CD4-positive, alpha-beta memory T cell (primary cell): ENCODE data around the gene CT45A7. TPM values are rescaled to one million over a fixed set of nuclear protein-coding genes. Genes with fewer than 3 reads are reported as not detected.
"Not testable (repeated sequence)": the region's sequence is repeated elsewhere in the genome, so short reads cannot be mapped to it uniquely, and the experiment has no call there.

Experiments
- CTCF ChIA-PET: fragments of 350-600 bp; sonication (Branson Sonifier 250); formaldehyde crosslinking; loops from one replicate; lab custom pipeline; 2021; ENCODE audit warnings: inconsistent platforms; ENCODE audit not compliant: partially characterized antibody; lab: Charles Lee
- POLR2A ChIA-PET: fragments of 350-600 bp; sonication (Branson Sonifier 250); formaldehyde crosslinking; loops from one replicate; lab custom pipeline; 2021; ENCODE audit not compliant: partially characterized antibody; lab: Charles Lee
- DNase-seq, 5 donors: peaks; one replicate each; pipeline versions ENCODE4 v3.0.0 to v3.0.0-alpha.2; 2020 to 2022; ENCODE audit warnings: mixed read lengths in 1 of 5
- H3K27ac ChIP-seq: one replicate; pipeline ENCODE4 v1.7.0; 2013; ENCODE audit warnings: low read depth, low read length
- H3K27me3 ChIP-seq: 2 replicates; pipeline ENCODE4 v1.7.0; 2013; ENCODE audit warnings: mild to moderate bottlenecking, low read length, moderate library complexity; ENCODE audit not compliant: insufficient read depth
- H3K36me3 ChIP-seq: 2 replicates; pipeline ENCODE4 v1.7.0; 2013; ENCODE audit warnings: mild to moderate bottlenecking, low read length, moderate library complexity; ENCODE audit not compliant: insufficient read depth
- H3K4me1 ChIP-seq: 2 replicates; pipeline ENCODE4 v1.7.0; 2013; ENCODE audit warnings: mild to moderate bottlenecking, low read length, moderate library complexity; ENCODE audit not compliant: insufficient read depth
- H3K4me3 ChIP-seq, 2 donors: one replicate each; pipeline ENCODE4 v1.7.0; 2013; ENCODE audit warnings: low read length in 2 of 2, mild to moderate bottlenecking in 1 of 2
- H3K9me3 ChIP-seq, 2 donors: one replicate each; pipeline ENCODE4 v1.7.0; 2013; ENCODE audit warnings: low read length in 2 of 2, control low read depth in 1 of 2; ENCODE audit not compliant: control insufficient read depth in 1 of 2
- H3K27ac Mint-ChIP-seq, 7 donors: one replicate each; pipeline ENCODE4 v1.8.0; 2020 to 2021; ENCODE audit warnings: mixed read lengths in 7 of 7, mild to moderate bottlenecking in 6 of 7, inconsistent platforms in 3 of 7, moderate library complexity in 3 of 7
- H3K27me3 Mint-ChIP-seq, 2 donors: one replicate each; pipeline ENCODE4 v1.8.0; 2020 to 2021; ENCODE audit warnings: mixed read lengths in 2 of 2
- H3K36me3 Mint-ChIP-seq, 2 donors: one replicate each; pipeline ENCODE4 v1.8.0; 2020 to 2021; ENCODE audit warnings: mixed read lengths in 2 of 2, inconsistent platforms in 1 of 2, mild to moderate bottlenecking in 1 of 2
- H3K4me1 Mint-ChIP-seq, 4 donors: one replicate each; pipeline ENCODE4 v1.8.0; 2020 to 2021; ENCODE audit warnings: mixed read lengths in 4 of 4, mild to moderate bottlenecking in 1 of 4
- H3K4me3 Mint-ChIP-seq, 8 donors: one replicate each; pipeline ENCODE4 v1.8.0; 2020 to 2021; ENCODE audit warnings: mixed read lengths in 8 of 8, mild to moderate bottlenecking in 7 of 8, moderate library complexity in 6 of 8, inconsistent platforms in 3 of 8
- H3K9me3 Mint-ChIP-seq, 8 donors: one replicate each; pipeline ENCODE4 v1.8.0; 2020 to 2021; ENCODE audit warnings: mixed read lengths in 8 of 8, mild to moderate bottlenecking in 5 of 8, inconsistent platforms in 3 of 8, moderate library complexity in 1 of 8
- intact Hi-C: fragments of 100-400 bp; cut with micrococcal nuclease; formaldehyde crosslinking; loops from one replicate; pipeline ENCODE4 v1.15.1; 2023
- polyA plus RNA-seq, 2 donors: library from polyadenylated mRNA; unstranded; fragments of 300-500 nt; fragmentation: Illumina TruSeq; gene quantifications; one replicate each; pipeline ENCODE4 v1.2.3, GENCODE V29; 2021
- total RNA-seq, 2 experiments: library from RNA; stranded (reverse); gene quantifications; one replicate each; pipeline ENCODE4 v1.2.3, GENCODE V29; 2021

Gene CT45A7, protein sequence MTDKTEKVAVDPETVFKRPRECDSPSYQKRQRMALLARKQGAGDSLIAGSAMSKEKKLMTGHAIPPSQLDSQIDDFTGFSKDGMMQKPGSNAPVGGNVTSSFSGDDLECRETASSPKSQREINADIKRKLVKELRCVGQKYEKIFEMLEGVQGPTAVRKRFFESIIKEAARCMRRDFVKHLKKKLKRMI
- total RNA-seq: not detected
- polyA plus RNA-seq: not detected

DNA sequence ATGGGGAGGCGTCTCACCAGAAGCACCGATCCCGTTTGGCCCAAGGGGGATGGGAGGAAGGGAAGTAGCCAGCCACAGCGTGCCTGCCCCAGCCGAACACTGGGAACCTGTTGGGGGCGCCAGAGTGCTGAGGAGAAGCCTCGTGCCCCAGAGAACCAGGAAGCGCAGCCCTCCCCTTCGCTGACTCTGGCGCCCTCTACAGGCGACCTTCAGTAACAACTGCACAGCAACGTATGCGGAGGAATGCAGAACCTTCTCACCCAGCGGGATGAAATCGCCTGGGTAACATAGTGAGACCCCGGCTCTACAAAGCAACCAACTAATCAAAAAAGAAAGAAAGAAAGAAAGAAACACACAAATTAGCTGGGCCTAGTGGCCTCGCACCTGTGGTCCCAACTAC, at the start of gene CT45A7:
CT45A7 (minus strand) TSS at position 101 of the 400 bp plus-strand sequence. CDS start 3,747 bp downstream, outside the sequence.
- H3K4me3 Mint-ChIP-seq, H3K9me3 ChIP-seq, H3K36me3 Mint-ChIP-seq, DNase-seq, H3K4me1 Mint-ChIP-seq, H3K4me3 ChIP-seq, H3K36me3 ChIP-seq, H3K27ac ChIP-seq, H3K27me3 ChIP-seq, H3K4me1 ChIP-seq, POLR2A ChIA-PET, H3K9me3 Mint-ChIP-seq, intact Hi-C loops, H3K27me3 Mint-ChIP-seq, H3K27ac Mint-ChIP-seq, CTCF ChIA-PET: not testable (repeated sequence)

DNA sequence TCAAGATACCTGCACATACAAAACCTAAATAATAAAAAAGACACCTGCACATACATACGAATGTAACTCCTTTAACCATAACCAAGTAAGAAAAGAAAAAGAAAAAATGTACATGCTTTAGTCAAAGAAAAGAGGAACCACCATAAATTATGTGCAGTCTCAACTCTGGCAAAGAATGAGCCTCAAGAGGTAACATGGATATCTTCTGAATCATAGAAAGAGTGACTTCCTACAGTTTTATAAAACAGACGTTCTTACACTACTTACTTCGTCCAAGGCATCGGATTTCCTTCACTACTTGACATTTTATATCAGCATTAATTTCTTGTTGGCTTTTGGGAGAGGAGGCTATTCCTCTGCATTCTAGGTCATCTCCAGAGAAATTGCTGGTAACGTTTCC, 45.7 kb upstream of the CT45A7 start:
- H3K9me3 ChIP-seq, intact Hi-C loops, H3K27ac ChIP-seq, H3K27me3 ChIP-seq, H3K27me3 Mint-ChIP-seq, POLR2A ChIA-PET, H3K27ac Mint-ChIP-seq, H3K4me3 ChIP-seq, H3K4me3 Mint-ChIP-seq, H3K9me3 Mint-ChIP-seq, CTCF ChIA-PET, DNase-seq, H3K36me3 Mint-ChIP-seq, H3K36me3 ChIP-seq, H3K4me1 ChIP-seq, H3K4me1 Mint-ChIP-seq: not testable (repeated sequence)

DNA sequence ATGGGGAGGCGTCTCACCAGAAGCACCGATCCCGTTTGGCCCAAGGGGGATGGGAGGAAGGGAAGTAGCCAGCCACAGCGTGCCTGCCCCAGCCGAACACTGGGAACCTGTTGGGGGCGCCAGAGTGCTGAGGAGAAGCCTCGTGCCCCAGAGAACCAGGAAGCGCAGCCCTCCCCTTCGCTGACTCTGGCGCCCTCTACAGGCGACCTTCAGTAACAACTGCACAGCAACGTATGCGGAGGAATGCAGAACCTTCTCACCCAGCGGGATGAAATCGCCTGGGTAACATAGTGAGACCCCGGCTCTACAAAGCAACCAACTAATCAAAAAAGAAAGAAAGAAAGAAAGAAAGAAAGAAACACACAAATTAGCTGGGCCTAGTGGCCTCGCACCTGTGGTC, 34.6 kb upstream of the CT45A7 start, which contains the start of gene CT45A9:
CT45A9 (minus strand) TSS at position 101 of the 400 bp plus-strand sequence. CDS start 3,751 bp downstream, outside the sequence.
- H3K27ac Mint-ChIP-seq, H3K4me3 ChIP-seq, POLR2A ChIA-PET, intact Hi-C loops, DNase-seq, H3K27me3 ChIP-seq, CTCF ChIA-PET, H3K4me3 Mint-ChIP-seq, H3K27ac ChIP-seq, H3K36me3 Mint-ChIP-seq, H3K9me3 Mint-ChIP-seq, H3K27me3 Mint-ChIP-seq, H3K4me1 ChIP-seq, H3K9me3 ChIP-seq, H3K4me1 Mint-ChIP-seq, H3K36me3 ChIP-seq: not testable (repeated sequence)

DNA sequence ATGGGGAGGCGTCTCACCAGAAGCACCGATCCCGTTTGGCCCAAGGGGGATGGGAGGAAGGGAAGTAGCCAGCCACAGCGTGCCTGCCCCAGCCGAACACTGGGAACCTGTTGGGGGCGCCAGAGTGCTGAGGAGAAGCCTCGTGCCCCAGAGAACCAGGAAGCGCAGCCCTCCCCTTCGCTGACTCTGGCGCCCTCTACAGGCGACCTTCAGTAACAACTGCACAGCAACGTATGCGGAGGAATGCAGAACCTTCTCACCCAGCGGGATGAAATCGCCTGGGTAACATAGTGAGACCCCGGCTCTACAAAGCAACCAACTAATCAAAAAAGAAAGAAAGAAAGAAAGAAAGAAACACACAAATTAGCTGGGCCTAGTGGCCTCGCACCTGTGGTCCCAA, 17.4 kb upstream of the CT45A7 start, which contains the start of gene CT45A8:
CT45A8 (minus strand) TSS at position 101 of the 400 bp plus-strand sequence. CDS start 3,755 bp downstream, outside the sequence.
- CTCF ChIA-PET, H3K9me3 ChIP-seq, H3K36me3 Mint-ChIP-seq, POLR2A ChIA-PET, H3K9me3 Mint-ChIP-seq, intact Hi-C loops, H3K4me3 ChIP-seq, H3K27me3 ChIP-seq, H3K36me3 ChIP-seq, H3K4me1 ChIP-seq, H3K4me3 Mint-ChIP-seq, H3K27ac ChIP-seq, H3K27ac Mint-ChIP-seq, H3K27me3 Mint-ChIP-seq, H3K4me1 Mint-ChIP-seq, DNase-seq: not testable (repeated sequence)

DNA sequence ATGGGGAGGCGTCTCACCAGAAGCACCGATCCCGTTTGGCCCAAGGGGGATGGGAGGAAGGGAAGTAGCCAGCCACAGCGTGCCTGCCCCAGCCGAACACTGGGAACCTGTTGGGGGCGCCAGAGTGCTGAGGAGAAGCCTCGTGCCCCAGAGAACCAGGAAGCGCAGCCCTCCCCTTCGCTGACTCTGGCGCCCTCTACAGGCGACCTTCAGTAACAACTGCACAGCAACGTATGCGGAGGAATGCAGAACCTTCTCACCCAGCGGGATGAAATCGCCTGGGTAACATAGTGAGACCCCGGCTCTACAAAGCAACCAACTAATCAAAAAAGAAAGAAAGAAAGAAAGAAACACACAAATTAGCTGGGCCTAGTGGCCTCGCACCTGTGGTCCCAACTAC, 17.2 kb downstream of the CT45A7 start, which contains the start of gene CT45A2:
CT45A2 (minus strand) TSS at position 101 of the 400 bp plus-strand sequence. CDS start 3,747 bp downstream, outside the sequence.
- CTCF ChIA-PET, H3K36me3 ChIP-seq, H3K27ac Mint-ChIP-seq, H3K4me3 Mint-ChIP-seq, H3K27me3 ChIP-seq, H3K9me3 ChIP-seq, DNase-seq, H3K4me1 ChIP-seq, H3K27me3 Mint-ChIP-seq, intact Hi-C loops, H3K4me1 Mint-ChIP-seq, H3K36me3 Mint-ChIP-seq, POLR2A ChIA-PET, H3K9me3 Mint-ChIP-seq, H3K27ac ChIP-seq, H3K4me3 ChIP-seq: not testable (repeated sequence)

DNA sequence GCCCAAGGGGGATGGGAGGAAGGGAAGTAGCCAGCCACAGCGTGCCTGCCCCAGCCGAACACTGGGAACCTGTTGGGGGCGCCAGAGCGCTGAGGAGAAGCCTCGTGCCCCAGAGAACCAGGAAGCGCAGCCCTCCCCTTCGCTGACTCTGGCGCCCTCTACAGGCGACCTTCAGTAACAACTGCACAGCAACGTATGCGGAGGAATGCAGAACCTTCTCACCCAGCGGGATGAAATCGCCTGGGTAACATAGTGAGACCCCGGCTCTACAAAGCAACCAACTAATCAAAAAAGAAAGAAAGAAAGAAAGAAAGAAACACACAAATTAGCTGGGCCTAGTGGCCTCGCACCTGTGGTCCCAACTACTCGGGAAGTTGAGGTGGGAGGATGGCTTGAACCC, 34.4 kb downstream of the CT45A7 start, which contains the start of gene CT45A6:
CT45A6 (minus strand) TSS at position 101 of the 400 bp plus-strand sequence. CDS start 3,794 bp downstream, outside the sequence.
- POLR2A ChIA-PET, CTCF ChIA-PET, H3K9me3 ChIP-seq, DNase-seq, H3K9me3 Mint-ChIP-seq, H3K36me3 ChIP-seq, H3K27me3 Mint-ChIP-seq, H3K27ac Mint-ChIP-seq, H3K4me1 Mint-ChIP-seq, H3K4me3 Mint-ChIP-seq, H3K4me3 ChIP-seq, intact Hi-C loops, H3K36me3 Mint-ChIP-seq, H3K4me1 ChIP-seq, H3K27me3 ChIP-seq, H3K27ac ChIP-seq: not testable (repeated sequence)

DNA sequence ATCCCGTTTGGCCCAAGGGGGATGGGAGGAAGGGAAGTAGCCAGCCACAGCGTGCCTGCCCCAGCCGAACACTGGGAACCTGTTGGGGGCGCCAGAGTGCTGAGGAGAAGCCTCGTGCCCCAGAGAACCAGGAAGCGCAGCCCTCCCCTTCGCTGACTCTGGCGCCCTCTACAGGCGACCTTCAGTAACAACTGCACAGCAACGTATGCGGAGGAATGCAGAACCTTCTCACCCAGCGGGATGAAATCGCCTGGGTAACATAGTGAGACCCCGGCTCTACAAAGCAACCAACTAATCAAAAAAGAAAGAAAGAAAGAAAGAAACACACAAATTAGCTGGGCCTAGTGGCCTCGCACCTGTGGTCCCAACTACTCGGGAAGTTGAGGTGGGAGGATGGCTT, 51.7 kb downstream of the CT45A7 start, which contains the start of gene CT45A5:
CT45A5 (minus strand) TSS at position 101 of the 400 bp plus-strand sequence. CDS start 3,774 bp downstream, outside the sequence.
- H3K27ac ChIP-seq, CTCF ChIA-PET, H3K36me3 Mint-ChIP-seq, POLR2A ChIA-PET, intact Hi-C loops, H3K4me3 Mint-ChIP-seq, H3K36me3 ChIP-seq, H3K27me3 Mint-ChIP-seq, H3K4me1 ChIP-seq, H3K27ac Mint-ChIP-seq, H3K9me3 Mint-ChIP-seq, H3K4me1 Mint-ChIP-seq, DNase-seq, H3K4me3 ChIP-seq, H3K27me3 ChIP-seq, H3K9me3 ChIP-seq: not testable (repeated sequence)
